Measurements from ENCODE around the gene MR1. TPM values are rescaled to one million over a fixed set of nuclear protein-coding genes. Genes with fewer than 3 reads are reported as not detected.

Gene MR1
- total and polyA plus RNA-seq, 2 of the 13 experiments (the other 11 are each of a cell fraction or from before 2014, with no cell fraction given), result 7.7 to 10.4 TPM

GRCh38 chr1:181028615-181029014, 5.2 kb upstream of the MR1 start:
- FAIRE-seq, result no peak
- H3K4me2 ChIP-seq (ENCODE audit: low read depth, low read length), result no peak overlapping the region
- ChIA-PET CTCF (ENCODE audit: low intra/inter-chr PET ratio, low total read pairs) (no interaction called here), POLR2A (no interaction called here)
- no peaks in the 10 kb centered on the region for H3K36me3 ChIP-seq (replicated peaks in 1 of 2; ENCODE audit: control insufficient read depth in 1 of 2, insufficient read depth in 2 of 2, low read length in 2 of 2)
- in situ Hi-C loops (cut with HindIII; ENCODE audit: extremely low pct_ligation_motif_present, low pct_unique_long_range_greater_than_20kb), result no loop called here
- H3K27me3 ChIP-seq (ENCODE audit: control insufficient read depth in 1 of 2, insufficient read depth in 2 of 2, low read length in 2 of 2), result no peaks in the 10 kb centered on the region; a peak in 1 of 5 replicates
- H4K20me1 ChIP-seq (ENCODE audit: insufficient read depth, low read length), result no peaks in the 10 kb centered on the region
- no peak overlapping the region for H2AFZ ChIP-seq (ENCODE audit: low read length)
- no peak overlapping the region for H3K27ac ChIP-seq (ENCODE audit: extremely low read length, insufficient read depth, low read length)
- peaks cover 15% of the 10 kb centered on the region for H3K4me1 ChIP-seq (ENCODE audit: insufficient read depth, low read length)
- H3K9me3 ChIP-seq (ENCODE audit: low read length), result no peaks in the 10 kb centered on the region
- H3K4me3 ChIP-seq (replicated peaks in 1 of 3; ENCODE audit: insufficient read depth in 1 of 3, low read depth in 2 of 3, low read length in 3 of 3), result no peak overlapping the region
- DNase-seq (ENCODE audit: low spot score), result no peak
- no TSS peak for BruUV-seq (replicated peaks)
- intact Hi-C loops (cut with micrococcal nuclease; ENCODE audit: unreplicated experiment), result no loop called here
- no peak for ATAC-seq
- H3K9ac ChIP-seq (ENCODE audit: insufficient read depth, low read depth, low read length), result no peak overlapping the region
- 36% methylated on average over 5 of the region's 5 CpGs for WGBS (ENCODE audit: low lambda C conversion rate)
- H3K79me2 ChIP-seq (ENCODE audit: insufficient read depth, low read length), result no peaks in the 10 kb centered on the region
- TF ChIP-seq AGO2 (optimal IDR thresholded peaks at IDR 0.05; ENCODE audit: low read depth, low read length) (no peak), SP4 (CRISPR knock-in tag; IDR thresholded peaks at IDR 0.05) (no peak), THYN1 (CRISPR knock-in tag; IDR thresholded peaks at IDR 0.05; ENCODE audit: borderline replicate concordance, low read depth) (no peak), ZNF614 (CRISPR knock-in tag; IDR thresholded peaks at IDR 0.05; ENCODE audit: borderline replicate concordance) (no peak)

- BruUV-seq (replicated peaks), result no TSS peak
- in situ Hi-C loops (cut with HindIII; ENCODE audit: extremely low pct_ligation_motif_present, low pct_unique_long_range_greater_than_20kb), result no loop called here
Measured at GRCh38 chr1:181032535-181032934, 1.2 kb upstream of the MR1 start.

More at GRCh38 chr1:181032535-181032934, 1.2 kb upstream of the MR1 start:
- POLR2A ChIA-PET, result interaction anchor here (1.2 to 2.0 kb wide), 8 partner anchors 9 to 109 kb away, joined by 3 to 29 read pairs (median 6); partner anchors contain the start of genes IER5 and STX6
- no peaks in the 10 kb centered on the region; a peak in 1 of 5 replicates for H3K36me3 ChIP-seq (replicated peaks in 1 of 2; ENCODE audit: control insufficient read depth in 1 of 2, insufficient read depth in 2 of 2, low read length in 2 of 2)
- H3K9me3 ChIP-seq (ENCODE audit: low read length), result no peaks in the 10 kb centered on the region
- H3K4me3 ChIP-seq (replicated peaks in 1 of 3; ENCODE audit: insufficient read depth in 1 of 3, low read depth in 2 of 3, low read length in 3 of 3), result no peak overlapping the region
- H3K79me2 ChIP-seq (ENCODE audit: insufficient read depth, low read length), result no peaks in the 10 kb centered on the region
- H3K4me1 ChIP-seq (ENCODE audit: insufficient read depth, low read length), result peaks cover 40% of the 10 kb centered on the region
- WGBS (ENCODE audit: low lambda C conversion rate), result 70% methylated on average over 2 of the region's 2 CpGs
- DNase-seq (ENCODE audit: low spot score), result no peak
- H3K9ac ChIP-seq (ENCODE audit: insufficient read depth, low read depth, low read length), result no peak overlapping the region
- no peak overlapping the region for H3K4me2 ChIP-seq (ENCODE audit: low read depth, low read length)
- CTCF ChIA-PET (ENCODE audit: low intra/inter-chr PET ratio, low total read pairs), result no interaction called here
- H3K27me3 ChIP-seq (ENCODE audit: control insufficient read depth in 1 of 2, insufficient read depth in 2 of 2, low read length in 2 of 2), result no peaks in the 10 kb centered on the region; a peak in 1 of 5 replicates
- no peak for TF ChIP-seq ZKSCAN8 (CRISPR knock-in tag; IDR thresholded peaks at IDR 0.05; ENCODE audit: borderline replicate concordance)
- ATAC-seq, result no peak
- FAIRE-seq, result no peak
- H4K20me1 ChIP-seq (ENCODE audit: insufficient read depth, low read length), result no peaks in the 10 kb centered on the region
- intact Hi-C loops (cut with micrococcal nuclease; ENCODE audit: unreplicated experiment), result loop anchor here (10.0 kb wide), 1 partner anchor 148 kb away; no protein-coding TSS in a partner anchor
- H3K27ac ChIP-seq (ENCODE audit: extremely low read length, insufficient read depth, low read length), result no peak overlapping the region
- H2AFZ ChIP-seq (ENCODE audit: low read length), result no peak overlapping the region
